ENCODE results near the gene SPATA46. TPM values are rescaled to one million over a fixed set of nuclear protein-coding genes. Genes with fewer than 3 reads are reported as not detected.

The SPATA46 gene
- total RNA-seq, 1 experiment from 2014 or later: not detected

DNA sequence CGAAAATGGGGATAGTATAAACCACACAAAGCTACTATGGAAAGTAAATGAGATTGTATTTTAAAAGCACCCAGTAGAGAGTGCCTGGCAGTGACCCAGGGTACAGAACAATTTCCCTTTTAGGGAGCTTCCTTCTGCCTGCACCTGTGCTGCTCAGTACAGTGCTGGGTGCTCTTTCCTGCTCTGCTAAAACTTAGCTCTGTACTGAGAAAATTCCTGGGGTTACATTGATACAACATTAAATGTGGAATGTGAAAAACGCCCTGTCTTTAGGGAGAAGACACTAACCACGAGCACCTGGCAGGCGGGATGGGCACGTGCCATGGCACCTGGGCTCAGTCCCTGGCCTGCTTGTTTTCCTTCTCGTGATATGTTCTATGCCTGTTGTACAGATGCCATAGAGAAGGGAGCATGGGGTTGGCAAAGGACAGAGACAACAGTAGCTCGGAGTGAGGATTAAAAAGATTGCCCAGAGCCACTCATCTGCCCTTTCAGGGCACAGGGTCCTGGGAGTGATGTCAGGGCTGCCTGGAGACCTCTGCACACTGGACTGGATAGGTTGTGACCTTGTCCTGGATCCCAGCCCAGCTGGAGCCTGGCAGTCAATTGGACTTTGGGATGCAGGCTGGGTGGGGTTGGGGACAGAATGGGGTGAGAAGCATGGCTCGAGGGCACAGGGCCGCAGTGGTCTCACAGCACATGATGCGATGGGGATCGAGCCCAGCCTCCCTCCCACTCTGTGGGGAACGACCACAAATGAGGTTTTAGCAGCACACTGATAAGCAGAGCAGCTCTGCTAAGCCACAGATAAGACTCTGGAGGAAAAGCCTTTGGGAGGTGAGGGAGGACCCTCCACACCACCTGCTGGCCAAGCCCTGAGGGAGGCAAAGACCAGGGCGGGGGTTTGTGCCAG, 4.2 kb downstream of the SPATA46 start (continued):
- no peak for TF ChIP-seq EGR1 (IDR thresholded peaks at IDR 0.05; ENCODE audit: low read depth)
- no peak for TF ChIP-seq EZH2 (IDR thresholded peaks at IDR 0.05)
- TF ChIP-seq REST (IDR thresholded peaks at IDR 0.05; ENCODE audit: low read depth): no peak
- no peak for TF ChIP-seq RAD21 (IDR thresholded peaks at IDR 0.05; ENCODE audit: low read depth)

DNA sequence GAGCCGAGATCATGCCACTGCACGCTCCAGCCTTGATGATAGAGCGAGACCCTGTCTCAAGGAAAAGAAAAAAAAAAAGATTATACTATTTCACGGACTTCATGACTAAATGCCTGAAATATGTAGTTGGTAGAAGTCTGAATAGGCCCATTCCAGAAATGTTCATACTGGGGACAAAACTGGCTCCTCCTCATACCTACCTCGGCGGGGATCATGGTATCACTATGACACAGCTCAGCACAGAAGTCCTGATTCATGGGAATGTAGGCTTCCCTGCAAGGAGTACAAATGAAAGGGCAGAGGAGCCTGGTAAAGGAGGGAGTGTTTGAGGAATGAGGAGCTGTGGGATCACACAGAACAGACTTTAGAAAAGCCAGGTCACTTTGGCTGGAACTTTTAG, 5.0 kb downstream of the SPATA46 start:
- Histone ChIP-seq H3K27ac (ENCODE audit: low read depth, low read length) (no peak overlapping the region), H3K4me1 (ENCODE audit: control insufficient read depth in 1 of 2, insufficient read depth in 2 of 2, low read length in 2 of 2) (peaks cover 13 to 31% of the 10 kb centered on the region in 2 experiments), H2AFZ (ENCODE audit: low read depth, low read length, poor library complexity, severe bottlenecking) (no peak overlapping the region), H3K79me2 (ENCODE audit: insufficient read depth, low read length) (no peaks in the 10 kb centered on the region), H3K27me3 (ENCODE audit: insufficient read depth, low read length) (no peaks in the 10 kb centered on the region), H3K4me3 (replicated peaks in 1 of 2; ENCODE audit: low read depth in 1 of 2, low read length in 2 of 2) (no peak overlapping the region), H3K9ac (ENCODE audit: low read length) (no peak overlapping the region), H4K20me1 (ENCODE audit: insufficient read depth) (no peaks in the 10 kb centered on the region), H3K9me3 (ENCODE audit: control insufficient read depth in 1 of 2, insufficient read depth in 1 of 2, low read depth in 1 of 2, low read length in 2 of 2) (no peaks in the 10 kb centered on the region), H3K4me2 (ENCODE audit: low read length) (no peak overlapping the region), H3K9me2 (ENCODE audit: insufficient read depth) (no peaks in the 10 kb centered on the region), H3K36me3 (ENCODE audit: control insufficient read depth in 1 of 2, insufficient read depth in 2 of 2, low read length in 2 of 2) (peaks cover 0 to 3% of the 10 kb centered on the region in 2 experiments; a peak in 1 of 4 replicates)
- RAD21 ChIA-PET (ENCODE audit: low non-redundant PET in 1 of 2, low total read pairs in 2 of 2, uncharacterized antibody in 2 of 2, unreplicated experiment in 2 of 2): no interaction called here
- intact Hi-C loops (cut with micrococcal nuclease): no loop called here
- no TSS peak for BruUV-seq (replicated peaks)
- CTCF ChIA-PET: no interaction called here
- POLR2A ChIA-PET: no interaction called here
- DNase-seq (ENCODE audit: low read depth, low spot score) (no peak), ATAC-seq (no peak)
- TF ChIP-seq, protein P1, sequence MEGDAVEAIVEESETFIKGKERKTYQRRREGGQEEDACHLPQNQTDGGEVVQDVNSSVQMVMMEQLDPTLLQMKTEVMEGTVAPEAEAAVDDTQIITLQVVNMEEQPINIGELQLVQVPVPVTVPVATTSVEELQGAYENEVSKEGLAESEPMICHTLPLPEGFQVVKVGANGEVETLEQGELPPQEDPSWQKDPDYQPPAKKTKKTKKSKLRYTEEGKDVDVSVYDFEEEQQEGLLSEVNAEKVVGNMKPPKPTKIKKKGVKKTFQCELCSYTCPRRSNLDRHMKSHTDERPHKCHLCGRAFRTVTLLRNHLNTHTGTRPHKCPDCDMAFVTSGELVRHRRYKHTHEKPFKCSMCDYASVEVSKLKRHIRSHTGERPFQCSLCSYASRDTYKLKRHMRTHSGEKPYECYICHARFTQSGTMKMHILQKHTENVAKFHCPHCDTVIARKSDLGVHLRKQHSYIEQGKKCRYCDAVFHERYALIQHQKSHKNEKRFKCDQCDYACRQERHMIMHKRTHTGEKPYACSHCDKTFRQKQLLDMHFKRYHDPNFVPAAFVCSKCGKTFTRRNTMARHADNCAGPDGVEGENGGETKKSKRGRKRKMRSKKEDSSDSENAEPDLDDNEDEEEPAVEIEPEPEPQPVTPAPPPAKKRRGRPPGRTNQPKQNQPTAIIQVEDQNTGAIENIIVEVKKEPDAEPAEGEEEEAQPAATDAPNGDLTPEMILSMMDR (IDR thresholded peaks at IDR 0.05 in 2 of 3, conservative IDR thresholded peaks at IDR 0.05 in 1 of 3; ENCODE audit: borderline replicate concordance in 1 of 3, insufficient read depth in 1 of 3, low read depth in 2 of 3, low read length in 2 of 3): no peak
- TF ChIP-seq YY1 (IDR thresholded peaks at IDR 0.05; ENCODE audit: extremely low read depth, insufficient replicate concordance, low read depth, low read length) (no peak), ZNF274 (IDR thresholded peaks at IDR 0.05; ENCODE audit: low read depth, low read length) (no peak), EZH2phosphoT487 (IDR thresholded peaks at IDR 0.05; ENCODE audit: borderline replicate concordance) (no peak), JUND (IDR thresholded peaks at IDR 0.05) (no peak), EGR1 (IDR thresholded peaks at IDR 0.05; ENCODE audit: low read depth) (no peak), SRF (IDR thresholded peaks at IDR 0.05; ENCODE audit: low read depth) (no peak), CBX3 (IDR thresholded peaks at IDR 0.05; ENCODE audit: low read depth) (no peak), POLR2A (IDR thresholded peaks at IDR 0.05; ENCODE audit: borderline replicate concordance, extremely low read depth, insufficient read depth, insufficient read length) (no peak), ZFX (IDR thresholded peaks at IDR 0.05) (no peak)
- TF ChIP-seq, protein P2, sequence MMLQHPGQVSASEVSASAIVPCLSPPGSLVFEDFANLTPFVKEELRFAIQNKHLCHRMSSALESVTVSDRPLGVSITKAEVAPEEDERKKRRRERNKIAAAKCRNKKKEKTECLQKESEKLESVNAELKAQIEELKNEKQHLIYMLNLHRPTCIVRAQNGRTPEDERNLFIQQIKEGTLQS (IDR thresholded peaks at IDR 0.05): no peak
- TF ChIP-seq, protein P3, sequence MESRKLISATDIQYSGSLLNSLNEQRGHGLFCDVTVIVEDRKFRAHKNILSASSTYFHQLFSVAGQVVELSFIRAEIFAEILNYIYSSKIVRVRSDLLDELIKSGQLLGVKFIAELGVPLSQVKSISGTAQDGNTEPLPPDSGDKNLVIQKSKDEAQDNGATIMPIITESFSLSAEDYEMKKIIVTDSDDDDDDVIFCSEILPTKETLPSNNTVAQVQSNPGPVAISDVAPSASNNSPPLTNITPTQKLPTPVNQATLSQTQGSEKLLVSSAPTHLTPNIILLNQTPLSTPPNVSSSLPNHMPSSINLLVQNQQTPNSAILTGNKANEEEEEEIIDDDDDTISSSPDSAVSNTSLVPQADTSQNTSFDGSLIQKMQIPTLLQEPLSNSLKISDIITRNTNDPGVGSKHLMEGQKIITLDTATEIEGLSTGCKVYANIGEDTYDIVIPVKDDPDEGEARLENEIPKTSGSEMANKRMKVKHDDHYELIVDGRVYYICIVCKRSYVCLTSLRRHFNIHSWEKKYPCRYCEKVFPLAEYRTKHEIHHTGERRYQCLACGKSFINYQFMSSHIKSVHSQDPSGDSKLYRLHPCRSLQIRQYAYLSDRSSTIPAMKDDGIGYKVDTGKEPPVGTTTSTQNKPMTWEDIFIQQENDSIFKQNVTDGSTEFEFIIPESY (IDR thresholded peaks at IDR 0.05; ENCODE audit: extremely low read depth, insufficient replicate concordance, low read length): no peak

Measured in HCT116 (cell line).